Measurements from ENCODE around the gene AR.

DNA sequence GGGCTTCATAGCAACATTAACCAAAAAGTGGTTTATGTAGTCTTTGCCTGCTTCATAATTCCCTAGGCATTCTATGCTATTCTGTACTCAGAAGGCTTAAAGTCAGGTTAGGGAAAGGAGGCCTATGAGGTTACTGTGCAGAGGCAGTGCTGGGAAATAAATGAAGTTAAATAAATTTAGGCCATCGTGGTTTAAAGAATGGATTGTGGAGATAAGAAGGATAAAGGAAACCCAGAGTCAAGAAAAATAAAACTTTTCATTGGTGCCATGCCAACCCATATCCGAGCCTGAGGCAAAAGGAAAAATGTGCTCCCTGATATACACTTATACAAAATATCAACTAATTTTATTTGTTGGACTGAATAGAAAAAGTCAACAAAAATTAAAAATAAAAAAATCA, 70.2 kb downstream of the AR start:
- no peak for TF ChIP-seq CTCF (IDR thresholded peaks at IDR 0.05 in 2 of 3, conservative IDR thresholded peaks at IDR 0.05 in 1 of 3; ENCODE audit: control insufficient read depth in 2 of 3, extremely low read depth in 1 of 3, insufficient read depth in 1 of 3, low read depth in 3 of 3, low read length in 3 of 3)
- no peak for TF ChIP-seq CBX5 (IDR thresholded peaks at IDR 0.05; ENCODE audit: low read depth)
- TF ChIP-seq TARDBP (IDR thresholded peaks at IDR 0.05; ENCODE audit: borderline replicate concordance): no peak
- no peak for TF ChIP-seq HDGF (IDR thresholded peaks at IDR 0.05)
- TF ChIP-seq EP300 (IDR thresholded peaks at IDR 0.05; ENCODE audit: borderline replicate concordance in 1 of 2, control insufficient read depth in 1 of 2, low read depth in 2 of 2, low read length in 2 of 2): no peak
- no peak for TF ChIP-seq SMC3 (IDR thresholded peaks at IDR 0.05; ENCODE audit: borderline replicate concordance, low read length)
- no peak for TF ChIP-seq ZBTB33 (IDR thresholded peaks at IDR 0.05)
- no peak for TF ChIP-seq KAT2A (conservative IDR thresholded peaks at IDR 0.05; ENCODE audit: control insufficient read depth, low read depth, low read length)
- no peak for TF ChIP-seq JUNB (IDR thresholded peaks at IDR 0.05)
- TF ChIP-seq NRF1 (conservative IDR thresholded peaks at IDR 0.05; ENCODE audit: low read depth, low read length): no peak
- no peak for TF ChIP-seq POLR2AphosphoS2 (IDR thresholded peaks at IDR 0.05; ENCODE audit: low read depth, low read length)
- no peak for TF ChIP-seq CHD1 (IDR thresholded peaks at IDR 0.05; ENCODE audit: low read depth, low read length)

All from GM12878 (cell line).